Stimulated activated CD4-positive, alpha-beta T cell treated with anti-CD3 and anti-CD28 coated beads, Interleukin-1b, Interleukin-23, amount 100 ng/mL, for 1 hour (primary cell): Measurements from ENCODE around the gene PLEKHM3.

Experiments used
- DNase-seq, 2 donors: peaks; one replicate each; pipeline ENCODE4 v3.0.0-alpha.2; 2020; ENCODE audit warnings: low read depth in 2 of 2

PLEKHM3 gene

DNA sequence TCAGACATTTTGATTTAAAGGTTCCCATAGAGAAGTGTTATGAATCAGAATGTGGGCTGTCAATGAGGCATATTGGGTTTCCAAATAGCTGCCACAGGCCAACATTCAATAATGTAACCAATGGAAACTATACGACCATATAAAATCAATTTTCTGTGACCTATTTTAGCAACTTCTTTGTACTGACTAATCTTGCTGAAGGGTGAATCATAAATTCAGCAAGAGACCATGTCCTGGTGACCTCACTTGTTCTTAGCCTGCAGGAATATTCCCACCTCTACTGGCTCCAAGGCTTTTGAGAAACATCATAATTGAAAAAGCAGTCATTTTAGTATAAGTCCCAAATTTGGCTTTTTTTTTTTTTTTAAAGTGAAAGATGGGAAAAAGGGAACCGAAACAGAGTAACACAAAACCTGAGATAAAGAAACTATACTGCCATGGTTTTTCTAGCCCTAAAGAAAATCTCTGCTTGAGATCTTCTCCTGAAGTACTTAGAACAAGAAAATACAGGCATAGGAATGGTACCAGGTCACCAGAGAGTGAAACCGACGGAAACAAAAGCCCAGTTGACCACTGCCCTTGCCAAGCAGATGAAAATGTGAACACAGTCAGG is 32.1 kb downstream of the PLEKHM3 start:
- DNase-seq, result no peak

GRCh38 chr2:207991944-207992343 is 33.4 kb downstream of the PLEKHM3 start:
- no peak for DNase-seq

DNA sequence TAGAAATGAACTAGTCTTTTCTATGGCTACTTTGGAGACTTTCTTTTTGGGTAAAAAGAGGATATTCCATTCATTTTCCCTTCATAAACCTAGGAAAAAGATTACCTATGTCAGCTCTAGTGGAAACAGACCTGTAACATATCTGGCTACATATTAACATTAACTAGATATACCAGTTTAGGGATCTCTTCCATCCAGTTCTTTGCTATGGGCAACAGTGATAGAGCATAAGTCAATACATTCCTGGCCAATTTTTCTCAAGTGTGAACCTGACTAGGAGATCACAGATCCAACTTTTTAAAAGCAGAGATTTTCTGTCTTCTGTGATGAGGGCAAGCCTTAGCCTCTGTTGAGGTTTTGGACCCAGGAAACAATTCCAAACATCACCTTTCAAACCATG is 34.5 kb downstream of the PLEKHM3 start:
- DNase-seq, result no peak

GRCh38 chr2:207988975-207989374 is 36.4 kb downstream of the PLEKHM3 start:
- no peak for DNase-seq

DNA sequence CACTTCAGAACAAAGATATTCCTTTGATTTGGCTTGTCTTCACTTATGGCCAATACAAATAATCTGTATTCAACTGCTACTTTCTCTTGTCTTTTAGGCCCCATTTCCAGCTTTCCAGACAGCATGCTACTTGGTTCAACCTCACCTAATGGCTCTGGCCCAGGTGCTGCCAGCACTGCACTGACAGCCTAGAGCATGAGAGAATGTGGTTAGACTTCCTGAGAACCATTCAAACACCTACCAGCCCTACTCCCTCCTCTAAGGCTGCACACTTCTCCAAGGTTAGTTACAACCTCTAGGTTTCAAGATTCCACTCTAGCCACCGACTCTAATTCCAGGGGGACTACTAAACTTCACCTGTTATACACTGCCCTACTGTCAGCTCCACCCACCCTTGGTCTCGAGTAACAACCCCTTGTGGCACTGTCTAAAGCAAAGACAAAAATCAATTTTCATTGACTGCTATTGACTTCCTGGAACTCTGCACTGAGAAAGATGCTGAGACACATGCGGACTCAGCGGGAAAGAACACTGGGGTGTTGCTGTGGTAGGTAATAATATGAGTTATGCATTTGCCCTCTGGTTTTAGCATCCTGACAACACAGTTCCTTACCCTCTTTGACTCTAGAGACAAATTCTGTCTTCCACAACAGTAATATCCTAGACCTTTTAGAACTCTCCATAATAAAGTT is 38.2 kb downstream of the PLEKHM3 start:
- no peak for DNase-seq

DNA sequence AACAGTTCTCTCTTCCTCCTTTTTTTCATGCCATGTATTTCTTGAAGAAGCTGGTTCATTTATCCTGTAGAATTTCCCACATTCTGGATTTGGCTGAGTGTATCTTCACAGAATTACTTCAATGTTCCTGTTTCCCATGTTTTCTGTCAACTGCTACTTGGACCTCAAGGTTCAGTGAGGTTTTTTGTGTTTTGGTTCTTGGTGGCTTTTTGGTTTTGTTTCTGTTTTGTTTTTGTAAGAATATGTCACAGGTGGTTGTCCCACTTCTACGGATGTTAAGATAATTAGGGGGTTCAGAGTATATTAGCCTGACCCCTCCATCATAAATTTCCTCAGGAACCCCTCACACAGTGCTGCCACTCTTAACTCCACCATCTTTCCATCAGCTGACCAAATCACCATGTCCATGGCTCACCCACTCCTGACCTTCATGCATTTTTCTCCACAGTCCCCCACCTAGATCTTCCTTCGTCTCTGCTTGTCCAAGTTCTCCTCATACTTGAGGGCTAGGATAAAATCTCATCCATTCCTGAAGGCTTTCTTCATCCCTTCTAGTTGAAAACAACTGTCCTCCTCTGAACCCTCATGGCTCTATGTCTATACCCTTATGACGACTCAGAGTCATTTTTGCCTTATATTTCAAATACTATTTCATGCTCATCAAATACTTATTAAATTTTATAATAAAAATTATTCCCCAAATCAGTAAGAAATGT is 40.4 kb downstream of the PLEKHM3 start:
- no peak for DNase-seq

DNA sequence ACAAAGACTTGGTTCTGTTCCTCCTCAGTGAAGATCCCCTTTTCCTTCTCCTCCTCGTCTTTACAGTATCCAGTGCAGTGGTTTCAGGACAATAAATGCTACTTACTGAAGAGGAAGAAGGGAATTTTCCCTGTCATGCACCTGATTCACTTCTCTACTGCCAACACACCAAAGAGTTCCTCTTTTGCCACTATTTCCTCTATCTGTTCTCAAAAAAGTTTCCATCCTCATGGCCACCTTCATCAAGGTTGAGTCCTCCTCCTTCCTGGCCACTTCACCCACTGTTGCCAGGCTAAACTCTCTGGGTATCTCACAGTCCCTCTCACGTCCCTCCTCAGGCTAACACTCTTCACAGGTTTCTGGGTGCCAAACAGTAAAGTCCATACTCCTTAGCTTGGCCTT is 41.7 kb downstream of the PLEKHM3 start:
- no peak for DNase-seq

- DNase-seq, result no peak
These were observed 47.0 kb downstream of the PLEKHM3 start for GRCh38 chr2:207978177-207978948.

DNA sequence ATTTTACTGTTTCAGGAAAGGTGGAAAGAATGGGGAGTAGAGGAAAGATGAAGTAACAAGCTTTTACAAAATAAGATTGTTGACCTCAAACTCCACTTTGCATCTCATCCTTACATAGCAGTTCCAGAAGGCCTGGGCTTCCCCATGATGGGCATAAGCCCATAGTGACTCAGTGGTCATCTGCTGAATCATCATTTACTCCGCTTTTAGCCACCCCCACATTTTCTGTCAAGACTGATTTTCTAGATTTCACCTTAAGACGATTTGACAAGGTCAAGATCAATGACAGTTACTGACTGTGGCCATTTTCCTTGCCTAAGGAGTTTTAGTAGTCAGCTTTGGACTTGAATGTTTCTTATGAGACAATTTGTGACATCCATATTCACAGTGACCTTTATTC is 49.4 kb downstream of the PLEKHM3 start:
- DNase-seq, result no peak

GRCh38 chr2:207974216-207974605 is 51.1 kb downstream of the PLEKHM3 start:
- DNase-seq, result no peak

- no peak for DNase-seq
These were observed 54.5 kb downstream of the PLEKHM3 start for GRCh38 chr2:207970826-207971180.

DNA sequence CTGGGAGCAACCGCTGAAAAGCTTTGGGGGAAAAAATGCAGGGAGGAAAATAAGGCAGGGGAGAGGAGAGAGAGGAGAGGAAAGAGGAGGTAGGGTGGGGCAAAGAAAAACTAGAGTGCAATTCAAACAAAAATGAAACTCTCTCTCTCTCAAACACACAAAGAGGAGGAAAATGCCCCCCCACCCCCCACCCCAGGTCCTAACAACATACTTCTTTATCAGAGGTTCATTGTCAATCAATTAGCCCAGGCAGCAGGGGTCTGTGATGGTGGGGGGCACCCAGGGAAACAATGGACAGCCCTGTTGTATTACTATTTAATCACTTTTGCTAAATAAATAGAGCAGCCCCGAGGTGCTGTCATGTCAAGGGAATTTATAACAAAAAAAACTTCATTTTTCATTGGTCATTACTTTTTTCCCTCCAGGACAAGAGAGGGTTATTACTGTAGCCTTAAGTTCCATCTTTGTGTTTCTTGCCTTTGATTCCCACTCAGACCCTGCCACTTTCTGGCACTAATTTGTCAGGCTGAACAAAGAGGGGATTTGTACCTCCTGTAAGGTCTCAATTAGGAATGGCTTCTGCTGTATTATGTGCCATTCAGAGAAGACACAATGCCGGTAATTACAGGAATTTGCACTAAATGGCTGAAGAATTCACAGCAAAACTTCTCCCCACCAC is 55.0 kb downstream of the PLEKHM3 start:
- no peak for DNase-seq

DNA sequence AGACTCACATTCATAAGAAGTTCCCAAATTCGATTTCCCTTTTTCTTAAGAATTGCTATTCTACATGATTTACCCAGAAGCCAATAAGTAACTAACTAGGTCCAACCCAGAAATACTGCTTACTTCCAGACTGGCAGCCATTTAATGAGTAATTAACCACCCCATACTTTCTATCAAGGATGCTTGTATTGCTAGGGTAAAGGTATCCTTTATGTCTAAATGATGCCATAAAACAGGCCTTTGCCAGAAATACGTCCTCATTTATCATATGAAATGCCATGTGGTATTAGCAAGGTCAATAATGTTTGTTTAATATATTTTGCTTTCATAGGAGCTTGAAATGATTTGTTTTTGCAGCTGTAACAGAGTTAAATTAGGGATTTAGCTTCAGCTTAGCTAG is 56.1 kb downstream of the PLEKHM3 start:
- no peak for DNase-seq

- no peak for DNase-seq
These were observed 58.2 kb downstream of the PLEKHM3 start for GRCh38 chr2:207967121-207967520.

GRCh38 chr2:207960911-207961310 is 64.4 kb downstream of the PLEKHM3 start:
- DNase-seq, result no peak

- no peak for DNase-seq
These were observed 65.2 kb downstream of the PLEKHM3 start for GRCh38 chr2:207960090-207960489.

DNA sequence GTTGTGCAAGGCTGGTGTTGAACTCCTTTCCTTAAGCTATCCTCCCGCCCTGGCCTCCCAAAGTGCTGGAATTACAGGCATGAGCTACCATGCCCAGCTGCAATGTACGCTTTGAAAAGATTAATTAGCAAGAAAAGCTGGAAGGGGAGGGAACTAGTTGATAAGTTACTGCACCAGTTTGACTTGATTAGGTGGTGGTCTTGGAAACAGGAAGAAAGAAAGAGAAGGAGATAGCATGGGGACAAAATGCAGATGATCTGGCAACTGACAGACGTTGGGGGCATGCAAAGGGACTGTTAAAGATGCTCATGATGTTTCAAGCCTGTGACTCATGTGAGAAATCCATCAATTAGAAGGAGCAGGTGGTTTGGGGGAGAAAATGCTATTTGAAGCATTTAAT is 68.6 kb downstream of the PLEKHM3 start:
- DNase-seq, result no peak

- no peak for DNase-seq
These were observed 69.9 kb downstream of the PLEKHM3 start for GRCh38 chr2:207955456-207955855.

- no peak for DNase-seq
These were observed 72.0 kb downstream of the PLEKHM3 start for GRCh38 chr2:207953354-207953753.

GRCh38 chr2:207952564-207953345 is 72.6 kb downstream of the PLEKHM3 start:
- DNase-seq, result no peak
